ENCODE data around the gene LCN15.
"Not testable (repeated sequence)": the region's sequence is repeated elsewhere in the genome, so short reads cannot be mapped to it uniquely, and the experiment has no call there.

Gene LCN15

DNA sequence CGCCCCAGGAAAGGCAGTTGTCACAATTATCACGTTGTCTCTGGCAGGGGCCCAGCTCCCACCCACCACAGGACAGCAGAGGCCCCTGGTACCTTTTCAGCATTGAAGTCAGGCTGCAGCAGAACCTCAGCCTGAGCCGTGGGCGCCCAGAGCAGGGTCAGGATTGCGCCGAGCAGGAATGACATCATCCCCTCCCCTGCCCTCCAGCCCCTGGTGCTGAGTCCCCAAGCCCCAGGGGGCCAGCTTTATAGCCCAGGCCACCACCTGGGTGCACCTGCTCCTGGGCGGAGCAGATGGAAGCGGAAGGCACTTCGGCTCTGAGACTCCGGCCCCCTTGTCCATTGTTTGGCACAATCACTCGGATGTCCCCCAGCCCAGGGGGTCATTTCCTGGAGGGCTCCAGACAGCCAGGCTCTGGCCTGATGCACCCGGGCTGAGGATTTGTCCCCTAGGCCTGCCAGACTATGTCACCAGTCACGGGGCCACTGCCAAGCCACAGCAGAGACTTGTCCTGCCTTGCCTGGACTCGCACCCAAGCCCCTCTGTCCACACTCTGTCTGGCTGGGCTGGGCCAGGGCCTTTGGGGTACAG, at the start of gene LCN15:
LCN15 (minus strand) TSS at position 218 of the 591 bp plus-strand sequence; CDS start at position 188, 30 bp downstream.
- no peak for DNase-seq

DNA sequence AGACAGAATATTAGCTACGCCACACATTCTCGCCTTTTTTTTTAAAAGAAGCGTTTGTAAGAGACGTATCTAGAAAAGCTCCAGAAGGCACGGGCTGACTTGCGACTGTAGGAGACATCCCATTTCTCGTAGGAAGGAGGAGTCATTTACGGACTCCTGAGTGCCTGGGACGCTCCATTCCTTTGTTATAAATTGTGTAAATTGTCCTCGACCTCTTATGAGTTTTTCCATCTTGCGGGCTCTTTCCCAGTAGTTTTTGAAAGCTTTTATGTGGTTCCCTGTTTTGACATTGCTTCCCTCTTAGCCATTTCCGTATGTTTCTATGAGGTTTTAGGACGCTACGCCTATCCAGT, 44.5 kb upstream of the LCN15 start:
- peak; percentile 17 for DNase-seq

DNA sequence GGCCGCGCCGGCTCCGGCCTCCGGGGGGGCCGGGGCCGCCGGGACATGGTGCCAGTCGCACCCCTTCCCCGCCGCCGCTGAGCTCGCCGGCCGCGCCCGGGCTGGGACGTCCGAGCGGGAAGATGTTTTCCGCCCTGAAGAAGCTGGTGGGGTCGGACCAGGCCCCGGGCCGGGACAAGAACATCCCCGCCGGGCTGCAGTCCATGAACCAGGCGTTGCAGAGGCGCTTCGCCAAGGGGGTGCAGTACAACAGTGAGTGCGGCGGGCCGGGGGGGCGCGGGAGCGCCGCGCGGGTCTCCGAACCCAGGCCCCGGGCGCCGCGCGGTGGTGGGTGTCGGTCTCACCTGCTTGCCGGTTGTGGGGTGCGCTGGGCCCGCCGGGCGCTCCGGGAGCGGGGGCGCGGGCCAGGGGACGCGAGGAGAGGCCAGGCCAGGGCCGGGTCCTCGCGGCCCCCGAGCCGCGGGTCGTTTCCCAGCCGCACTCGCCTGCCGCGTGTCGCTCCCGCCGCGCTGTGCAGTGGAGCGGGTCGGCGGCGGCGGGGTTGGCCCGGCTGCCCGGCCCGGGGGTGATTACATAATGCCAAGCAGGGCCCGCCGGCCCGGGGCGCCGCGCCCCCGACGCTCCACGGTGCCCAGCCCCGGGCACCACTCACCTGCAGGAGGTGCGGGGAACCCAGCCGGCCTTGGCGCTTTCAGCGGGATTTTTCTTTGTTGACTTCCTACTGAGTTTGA, 43.9 kb upstream of the LCN15 start:
- no peak for DNase-seq

GRCh38 chr9:136807281-136808074, 43.2 kb upstream of the LCN15 start, which contains the start of gene RABL6:
Gene RABL6 (plus strand): TSS chr9:136807948. CDS start chr9:136808197, 249 bp downstream.
- DNase-seq = peak; percentile 79

DNA sequence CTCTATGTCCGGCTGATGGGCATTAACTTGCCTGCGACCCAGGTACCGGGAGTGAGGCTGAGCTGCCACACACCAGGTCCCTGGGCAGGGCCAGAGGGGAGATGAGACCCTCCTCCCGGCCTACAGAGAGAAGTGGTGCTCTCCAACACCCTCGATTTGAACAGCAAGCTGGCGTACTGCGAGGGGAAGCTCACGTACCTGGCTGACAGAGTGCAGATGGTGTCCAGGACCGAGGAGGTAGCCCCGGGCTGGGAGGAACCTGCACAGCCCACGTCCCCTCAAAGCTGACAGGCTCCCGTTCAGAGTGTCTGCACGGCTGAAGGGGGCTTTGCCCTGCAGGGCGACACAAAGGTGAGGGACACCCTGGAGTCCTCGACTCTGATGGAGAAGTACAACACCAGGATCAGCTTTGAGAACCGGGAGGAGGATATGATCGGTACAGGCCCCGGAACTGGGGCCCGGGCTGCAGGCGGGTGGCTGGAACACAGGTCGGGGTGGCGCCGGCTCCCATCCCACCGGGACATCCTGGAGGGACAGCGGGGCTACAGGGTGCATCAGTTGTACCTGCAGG, 42.4 kb upstream of the LCN15 start:
- DNase-seq = no peak

- no peak for DNase-seq
Observed at GRCh38 chr9:136806067-136806466, 41.7 kb upstream of the LCN15 start.

DNA sequence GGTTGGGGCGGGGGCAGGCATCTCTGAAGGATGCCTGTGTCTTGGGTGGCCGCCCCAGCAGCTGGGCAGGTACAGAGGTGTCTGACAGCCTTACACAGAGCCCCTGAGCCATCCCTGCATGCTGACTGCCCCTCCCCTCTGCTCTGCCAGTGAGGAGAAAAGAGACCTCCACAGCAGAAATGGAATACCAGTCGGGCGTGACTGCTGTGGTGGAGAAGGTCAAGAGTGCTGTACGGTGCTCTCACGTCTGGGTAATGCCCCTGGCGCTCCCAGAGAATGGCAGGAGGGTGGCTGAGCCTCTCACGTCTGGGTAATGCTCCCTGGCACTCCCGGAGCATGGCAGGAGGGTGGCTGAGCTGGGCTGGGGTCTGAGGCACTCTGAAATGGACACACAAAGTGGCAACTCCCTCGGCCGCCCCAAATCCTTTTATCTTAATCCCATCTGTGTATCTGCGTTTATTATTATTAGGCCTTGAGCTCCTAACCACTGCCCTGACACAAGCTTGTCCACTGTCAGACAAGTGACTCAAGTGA, 41.0 kb upstream of the LCN15 start:
- peak; percentile 47 for DNase-seq

GRCh38 chr9:136804509-136805206, 40.3 kb upstream of the LCN15 start:
- no peak for DNase-seq

GRCh38 chr9:136803551-136804508, 39.5 kb upstream of the LCN15 start:
- peak; percentile 62 for DNase-seq

- DNase-seq = not testable (repeated sequence)
Observed at GRCh38 chr9:136803009-136803550, 38.8 kb upstream of the LCN15 start.

GRCh38 chr9:136802321-136802720, 38.0 kb upstream of the LCN15 start:
- no peak for DNase-seq

GRCh38 chr9:136799854-136800657, 35.7 kb upstream of the LCN15 start:
- DNase-seq = peak; percentile 92

GRCh38 chr9:136799079-136799853, 34.9 kb upstream of the LCN15 start:
- DNase-seq = no peak

DNA sequence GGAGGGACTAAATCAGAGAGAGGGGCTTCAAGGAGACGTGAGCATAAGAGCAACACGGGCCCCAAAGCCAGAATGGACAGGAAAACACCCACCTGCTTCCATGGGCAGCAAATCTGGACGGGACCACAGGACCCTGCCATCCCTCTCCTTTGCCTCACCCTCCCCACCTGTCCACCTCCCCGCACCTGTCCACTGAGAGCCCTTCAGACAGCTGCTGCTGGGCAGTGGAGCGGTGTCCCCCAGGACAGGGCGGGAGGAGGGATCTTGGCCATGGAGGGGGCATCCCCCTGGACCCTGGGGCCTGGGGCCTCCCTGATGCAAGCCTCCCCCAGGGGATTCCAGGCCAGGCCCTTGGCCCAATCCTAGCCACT, 34.4 kb upstream of the LCN15 start:
- DNase-seq = no peak

DNA sequence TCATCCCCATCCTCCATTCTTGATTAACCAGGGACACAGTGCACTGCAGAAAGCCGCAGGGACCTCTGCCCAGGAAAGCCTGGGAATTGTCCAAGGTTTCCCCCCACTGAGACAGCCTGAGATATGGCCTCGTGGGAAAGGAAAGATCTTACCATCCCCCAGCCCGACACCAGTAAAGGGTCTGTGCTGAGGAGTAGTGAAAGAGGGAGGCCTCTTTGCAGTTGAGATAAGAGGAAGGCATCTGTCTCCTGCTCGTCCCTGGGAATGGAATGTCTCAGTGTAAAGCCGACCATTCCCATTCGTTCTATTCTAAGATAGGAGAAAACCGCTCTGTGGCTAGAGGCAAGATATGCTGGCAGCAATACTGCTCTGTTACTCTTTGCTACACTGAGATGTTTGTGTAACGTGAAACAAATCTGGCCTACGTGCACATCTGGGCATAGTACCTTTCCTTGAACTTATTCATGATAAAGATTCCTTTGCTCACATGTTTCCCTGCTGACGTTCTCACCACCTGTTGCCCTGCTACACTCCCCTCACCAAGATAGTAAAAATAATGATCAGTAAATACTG, 32.5 kb upstream of the LCN15 start:
- DNase-seq = peak; percentile 43

DNA sequence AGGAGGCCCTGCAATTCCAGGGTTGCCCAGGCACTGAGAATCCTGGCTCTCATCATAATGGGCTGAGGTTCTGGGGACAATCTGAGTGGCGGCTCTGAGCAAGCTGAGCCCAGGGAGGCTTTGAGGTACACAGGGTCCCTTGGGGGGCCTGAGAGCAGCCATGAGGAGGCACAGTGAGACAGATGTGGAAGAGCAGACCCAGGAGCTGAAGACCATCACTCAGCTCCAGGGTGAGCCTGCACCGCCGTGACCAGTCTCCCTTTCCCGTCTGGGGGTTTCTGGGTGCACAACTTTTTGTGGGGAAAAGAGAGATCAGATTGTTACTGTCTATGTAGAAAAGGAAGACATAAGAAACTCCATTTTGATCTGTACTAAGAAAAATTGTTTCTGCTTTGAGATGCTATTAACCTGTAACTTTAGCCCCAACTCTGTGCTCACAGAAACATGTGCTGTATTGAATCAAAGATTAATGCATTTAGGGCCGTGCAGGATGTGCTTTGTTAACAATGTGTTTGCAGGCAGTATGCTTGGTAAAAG, 32.0 kb upstream of the LCN15 start, which contains the start of gene CCDC183:
CCDC183 (plus strand) TSS at position 101 of the 537 bp plus-strand sequence; CDS start at position 161, 60 bp downstream.
- no peak for DNase-seq

DNA sequence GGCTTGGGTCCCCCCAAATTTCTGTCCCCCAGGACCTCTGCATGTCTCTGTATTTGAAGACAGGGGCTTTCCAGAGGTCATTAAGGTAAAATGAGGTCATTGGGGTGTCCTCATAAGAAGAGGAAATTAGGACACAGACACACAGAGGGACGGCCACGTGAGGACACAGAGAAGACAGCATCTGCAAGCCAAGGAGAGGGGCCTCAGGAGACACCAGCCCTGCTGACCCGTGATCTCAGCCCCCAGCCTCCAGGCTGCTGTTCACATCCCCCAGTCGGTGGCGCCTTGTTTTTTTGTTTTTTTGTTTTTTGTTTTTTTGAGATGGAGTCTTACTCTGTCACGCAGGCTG, 30.7 kb upstream of the LCN15 start:
- no peak for DNase-seq

GRCh38 chr9:136794281-136794999, 30.1 kb upstream of the LCN15 start:
- DNase-seq = no peak

Data from NCI-H82 (cell line).